HG03520 (cell line): ENCODE measurements around the gene ST6GAL1.

Source experiments
- ATAC-seq: cut with Tn5 transposase; IDR thresholded peaks from one replicate; pipeline ENCODE4 v1.9.1; 2021; ENCODE audit warnings: mild to moderate bottlenecking, moderate library complexity; ENCODE audit not compliant: unreplicated experiment

Gene ST6GAL1

GRCh38 chr3:187103251-187103650 lies 172.9 kb downstream of the ST6GAL1 start:
- ATAC-seq, result no peak

GRCh38 chr3:187104342-187104741 lies 174.0 kb downstream of the ST6GAL1 start:
- ATAC-seq, result no peak

- ATAC-seq, result no peak
Observed at GRCh38 chr3:187104933-187105332, 174.6 kb downstream of the ST6GAL1 start.

- ATAC-seq, result no peak
Observed at GRCh38 chr3:187105700-187106099, 175.4 kb downstream of the ST6GAL1 start.

GRCh38 chr3:187107989-187108388 lies 177.7 kb downstream of the ST6GAL1 start:
- no peak for ATAC-seq

GRCh38 chr3:187110156-187110555 lies 179.8 kb downstream of the ST6GAL1 start:
- no peak for ATAC-seq

- no peak for ATAC-seq
Observed at GRCh38 chr3:187112934-187113793, 182.8 kb downstream of the ST6GAL1 start.

- no peak for ATAC-seq
Observed at GRCh38 chr3:187114511-187114910, 184.2 kb downstream of the ST6GAL1 start.

- no peak for ATAC-seq
Observed at GRCh38 chr3:187120326-187120725, 190.0 kb downstream of the ST6GAL1 start.

GRCh38 chr3:187122261-187122660 lies 191.9 kb downstream of the ST6GAL1 start:
- ATAC-seq, result no peak

GRCh38 chr3:187125319-187126031 lies 195.1 kb downstream of the ST6GAL1 start:
- no peak for ATAC-seq
